ENCODE measurements around the gene GALK1. TPM values are rescaled to one million over a fixed set of nuclear protein-coding genes. Genes with fewer than 3 reads are reported as not detected.

Gene GALK1
- total and polyA plus RNA-seq, 12 donors: 5.2 to 44.6 (median 15.3) TPM

DNA sequence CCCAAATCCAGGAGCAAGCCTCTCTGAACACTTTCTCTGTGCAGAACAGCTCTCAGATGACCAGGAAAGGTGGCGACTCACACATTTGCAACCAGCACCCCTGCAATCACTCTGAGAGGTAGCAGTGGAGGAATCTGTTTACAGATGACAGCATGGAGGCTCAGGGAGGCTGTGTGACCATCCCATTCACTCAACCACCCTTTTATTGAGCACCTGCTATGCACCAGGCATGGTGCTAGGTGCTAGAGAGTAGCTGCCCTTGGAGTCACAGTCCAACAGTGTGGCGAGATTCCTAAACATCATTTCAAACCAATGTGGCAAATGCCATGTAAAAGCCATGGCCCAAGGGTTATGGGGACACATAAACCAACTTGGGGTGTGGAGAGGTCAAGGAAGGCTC, 45.3 kb downstream of the GALK1 start:
- intact Hi-C loops (cut with DNase I): loop anchor here in 1 of 10 donors (5.0 kb wide), 1 partner anchor 32 kb away; no protein-coding TSS in a partner anchor
- TF ChIP-seq, protein P1, sequence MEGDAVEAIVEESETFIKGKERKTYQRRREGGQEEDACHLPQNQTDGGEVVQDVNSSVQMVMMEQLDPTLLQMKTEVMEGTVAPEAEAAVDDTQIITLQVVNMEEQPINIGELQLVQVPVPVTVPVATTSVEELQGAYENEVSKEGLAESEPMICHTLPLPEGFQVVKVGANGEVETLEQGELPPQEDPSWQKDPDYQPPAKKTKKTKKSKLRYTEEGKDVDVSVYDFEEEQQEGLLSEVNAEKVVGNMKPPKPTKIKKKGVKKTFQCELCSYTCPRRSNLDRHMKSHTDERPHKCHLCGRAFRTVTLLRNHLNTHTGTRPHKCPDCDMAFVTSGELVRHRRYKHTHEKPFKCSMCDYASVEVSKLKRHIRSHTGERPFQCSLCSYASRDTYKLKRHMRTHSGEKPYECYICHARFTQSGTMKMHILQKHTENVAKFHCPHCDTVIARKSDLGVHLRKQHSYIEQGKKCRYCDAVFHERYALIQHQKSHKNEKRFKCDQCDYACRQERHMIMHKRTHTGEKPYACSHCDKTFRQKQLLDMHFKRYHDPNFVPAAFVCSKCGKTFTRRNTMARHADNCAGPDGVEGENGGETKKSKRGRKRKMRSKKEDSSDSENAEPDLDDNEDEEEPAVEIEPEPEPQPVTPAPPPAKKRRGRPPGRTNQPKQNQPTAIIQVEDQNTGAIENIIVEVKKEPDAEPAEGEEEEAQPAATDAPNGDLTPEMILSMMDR (IDR thresholded peaks at IDR 0.05): no peak
- WGBS, 2 donors: 87 to 96% methylated on average over 2 of the region's 2 CpGs
- peaks cover 6 to 45% (median 27%) of the 10 kb centered on the region in 7 donors for H3K27me3 ChIP-seq
- peaks cover 0 to 3% (median 0%) of the 10 kb centered on the region in 9 donors for H3K36me3 ChIP-seq
- H3K4me1 ChIP-seq: peaks cover 0 to 26% (median 10%) of the 10 kb centered on the region in 9 donors
- DNase-seq (no peak), ATAC-seq (no peak)
- no peak overlapping the region for H3K4me3 ChIP-seq
- no peaks in the 10 kb centered on the region for H3K9me3 ChIP-seq
- no peak overlapping the region for H3K27ac ChIP-seq

DNA sequence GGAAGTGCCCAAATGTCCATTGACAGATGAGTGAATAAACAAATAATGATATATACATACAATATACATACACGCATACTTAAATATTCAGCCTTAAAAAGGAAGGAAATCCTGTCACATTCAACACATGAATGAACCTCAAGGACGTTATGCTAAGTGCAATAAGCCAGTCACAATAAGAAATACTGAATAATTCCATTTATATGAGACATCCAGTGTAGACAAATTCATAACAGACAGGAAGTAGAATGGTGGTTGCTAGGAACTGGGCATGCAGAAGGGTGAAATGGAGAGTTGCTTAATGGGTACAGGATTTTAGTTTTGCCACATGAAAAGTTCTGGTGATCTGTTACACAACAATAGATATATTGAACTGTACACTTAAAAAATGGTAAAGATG, 52.5 kb downstream of the GALK1 start:
- peaks cover 0 to 17% (median 0%) of the 10 kb centered on the region in 9 donors for H3K36me3 ChIP-seq

More for the DNA sequence above, 52.5 kb downstream of the GALK1 start:
- H3K4me1 ChIP-seq: peaks cover 0 to 13% (median 5%) of the 10 kb centered on the region in 9 donors
- H3K9me3 ChIP-seq: no peaks in the 10 kb centered on the region
- WGBS, 2 donors: 63 to 70% methylated on average over 2 of the region's 2 CpGs
- no peak overlapping the region for H3K27ac ChIP-seq
- intact Hi-C loops (cut with DNase I): no loop called here
- DNase-seq (no peak), ATAC-seq (no peak)
- H3K4me3 ChIP-seq: no peak overlapping the region
- peaks cover 0 to 7% (median 0%) of the 10 kb centered on the region in 7 donors for H3K27me3 ChIP-seq
- TF ChIP-seq, protein P1 (IDR thresholded peaks at IDR 0.05): no peak

Small RNA genes lying within 50 kb of the gene (microRNA-seq; reads per million reads assigned to microRNA genes)
- gene MIR4738: 0 to 0.51 reads per million in 2 donors

Other genes with a start within 250 kb of the GALK1 start
- gene CASKIN2, start 249.7 kb downstream of the GALK1 start, total RNA-seq: 10 to 100 TPM; 29.0 to 59.2 (median 37.2) TPM
- gene CASKIN2, start 249.7 kb downstream of the GALK1 start, polyA plus RNA-seq: 10 to 100 TPM; 17.6 to 31.2 TPM
- 1 to 10 TPM; 4.2 to 9.9 (median 6.1) TPM for gene TSEN54, start 248.7 kb downstream of the GALK1 start, total RNA-seq
- gene TSEN54, start 248.7 kb downstream of the GALK1 start, polyA plus RNA-seq: 10 to 100 TPM; 13.6 to 18.1 TPM
- 1 to 10 TPM; 1.1 to 5.0 (median 2.6) TPM for gene LLGL2, start 239.5 kb downstream of the GALK1 start, total RNA-seq
- gene LLGL2, start 239.5 kb downstream of the GALK1 start, polyA plus RNA-seq: 10 to 100 TPM in 1 of 2 donors, 1 to 10 TPM in 1; 5.6 to 14.8 TPM
- gene MYO15B, start 177.4 kb downstream of the GALK1 start, total RNA-seq: 10 to 100 TPM; 27.9 to 62.2 (median 45.8) TPM
- 100 to 1,000 TPM in 1 of 2 donors, 10 to 100 TPM in 1; 30.8 to 205 TPM for gene MYO15B, start 177.4 kb downstream of the GALK1 start, polyA plus RNA-seq
- 10 to 100 TPM in 2 of 10 donors, 1 to 10 TPM in 8; 1.9 to 14.2 (median 6.5) TPM for gene SMIM5, start 131.8 kb downstream of the GALK1 start, total RNA-seq
- 10 to 100 TPM in 1 of 2 donors, 1 to 10 TPM in 1; 3.1 to 19.2 TPM for gene SMIM5, start 131.8 kb downstream of the GALK1 start, polyA plus RNA-seq
- 10 to 100 TPM in 8 of 10 donors, 1 to 10 TPM in 2; 9.2 to 14.4 (median 10.7) TPM for gene RECQL5, start 98.0 kb downstream of the GALK1 start, total RNA-seq
- gene RECQL5, start 98.0 kb downstream of the GALK1 start, polyA plus RNA-seq: 10 to 100 TPM in 1 of 2 donors, 1 to 10 TPM in 1; 6.3 to 32.1 TPM
- 10 to 100 TPM; 41.7 to 64.4 (median 55.8) TPM for gene SAP30BP, start 97.9 kb downstream of the GALK1 start, total RNA-seq
- gene SAP30BP, start 97.9 kb downstream of the GALK1 start, polyA plus RNA-seq: 100 to 1,000 TPM in 1 of 2 donors, 10 to 100 TPM in 1; 78.4 to 115 TPM
- 10 to 100 TPM in 2 of 10 donors, 1 to 10 TPM in 8; 4.7 to 11.3 (median 9.0) TPM for gene ITGB4, start 43.7 kb downstream of the GALK1 start, total RNA-seq
- 10 to 100 TPM in 1 of 2 donors, 1 to 10 TPM in 1; 4.6 to 17.0 TPM for gene ITGB4, start 43.7 kb downstream of the GALK1 start, polyA plus RNA-seq
- 10 to 100 TPM; 11.6 to 19.1 (median 14.7) TPM for gene UNK, start 19.6 kb upstream of the GALK1 start, total RNA-seq
- gene UNK, start 19.6 kb upstream of the GALK1 start, polyA plus RNA-seq: 10 to 100 TPM; 12.9 to 21.3 TPM
- 10 to 100 TPM in 3 of 10 donors, 1 to 10 TPM in 7; 5.5 to 20.7 (median 8.5) TPM for gene UNC13D, start 79.2 kb upstream of the GALK1 start, total RNA-seq
- gene UNC13D, start 79.2 kb upstream of the GALK1 start, polyA plus RNA-seq: 10 to 100 TPM in 1 of 2 donors, 1 to 10 TPM in 1; 3.0 to 12.6 TPM
- gene WBP2, start 90.1 kb upstream of the GALK1 start, total RNA-seq: 100 to 1,000 TPM; 130 to 210 (median 173) TPM
- gene WBP2, start 90.1 kb upstream of the GALK1 start, polyA plus RNA-seq: 100 to 1,000 TPM; 155 to 205 TPM
- gene TRIM47, start 113.4 kb upstream of the GALK1 start, total RNA-seq: 10 to 100 TPM in 9 of 10 donors, 1 to 10 TPM in 1; 9.3 to 53.1 (median 21.5) TPM
- 10 to 100 TPM; 22.4 to 48.7 TPM for gene TRIM47, start 113.4 kb upstream of the GALK1 start, polyA plus RNA-seq
- 10 to 100 TPM in 1 of 10 donors, 1 to 10 TPM in 9; 5.1 to 12.7 (median 8.9) TPM for gene TRIM65, start 131.8 kb upstream of the GALK1 start, total RNA-seq
- 10 to 100 TPM in 1 of 2 donors, 1 to 10 TPM in 1; 5.6 to 16.7 TPM for gene TRIM65, start 131.8 kb upstream of the GALK1 start, polyA plus RNA-seq
- gene MRPL38, start 139.7 kb upstream of the GALK1 start, total RNA-seq: 100 to 1,000 TPM in 4 of 10 donors, 10 to 100 TPM in 6; 89.6 to 144 (median 96.5) TPM
- 100 to 1,000 TPM in 1 of 2 donors, 10 to 100 TPM in 1; 86.0 to 160 TPM for gene MRPL38, start 139.7 kb upstream of the GALK1 start, polyA plus RNA-seq
- 1 to 10 TPM; 2.1 to 6.3 (median 2.8) TPM for gene FBF1, start 175.8 kb upstream of the GALK1 start, total RNA-seq
- 1 to 10 TPM; 1.6 to 8.3 TPM for gene FBF1, start 175.8 kb upstream of the GALK1 start, polyA plus RNA-seq
- 100 to 1,000 TPM in 1 of 10 donors, 10 to 100 TPM in 9; 76.0 to 105 (median 94.0) TPM for gene ACOX1, start 214.0 kb upstream of the GALK1 start, total RNA-seq
- gene ACOX1, start 214.0 kb upstream of the GALK1 start, polyA plus RNA-seq: 10 to 100 TPM; 11.1 to 45.8 TPM
- gene TEN1, start 214.0 kb upstream of the GALK1 start, total RNA-seq: 10 to 100 TPM in 3 of 10 donors, 1 to 10 TPM in 7; 4.4 to 13.3 (median 9.0) TPM
- 10 to 100 TPM; 19.5 to 20.1 TPM for gene TEN1, start 214.0 kb upstream of the GALK1 start, polyA plus RNA-seq
- 1 to 10 TPM in 7 of 10 donors, under 1 TPM in 3; 0.52 to 2.2 (median 1.3) TPM for gene CDK3, start 235.7 kb upstream of the GALK1 start, total RNA-seq
- gene CDK3, start 235.7 kb upstream of the GALK1 start, polyA plus RNA-seq: 10 to 100 TPM in 1 of 2 donors, 1 to 10 TPM in 1; 2.4 to 11.3 TPM